AG04450 (cell line): Measurements from ENCODE around the gene NTM. TPM values are rescaled to one million over a fixed set of nuclear protein-coding genes. Genes with fewer than 3 reads are reported as not detected.

ENCODE experiments used
- CTCF ChIA-PET: fragments of 300-600, 350-600 bp; formaldehyde crosslinking; extraction: SDS; loops from one replicate; lab custom pipeline; 2022; ENCODE audit warnings: antibody characterized with exemption, inconsistent platforms; lab: Charles Lee
- POLR2A ChIA-PET: fragments of 350-600 bp; formaldehyde crosslinking; extraction: SDS; loops from one replicate; lab custom pipeline; 2021; ENCODE audit warnings: antibody characterized with exemption, inconsistent platforms; lab: Yijun Ruan, JAX
- DNase-seq: peaks from one replicate; pipeline ENCODE4 v3.0.0-alpha.2; 2011; ENCODE audit warnings: low read depth, low spot score
- H3K27ac ChIP-seq: one replicate; pipeline ENCODE4 v1.5.1; 2012; ENCODE audit warnings: low read depth, low read length, control low read depth
- H3K27me3 ChIP-seq: one replicate; pipeline ENCODE4 v1.6.0; 2012; ENCODE audit warnings: low read length; ENCODE audit not compliant: control insufficient read depth, insufficient read depth
- H3K4me3 ChIP-seq: 2 replicates; pipeline ENCODE4 v1.5.1; 2011; ENCODE audit warnings: mild to moderate bottlenecking, low read depth, low read length, control low read depth
- H3K9me3 ChIP-seq: 2 replicates; pipeline ENCODE4 v1.5.1; 2012; ENCODE audit warnings: low read length; ENCODE audit not compliant: control insufficient read depth, insufficient read depth
- CTCF ChIP-seq: IDR thresholded peaks from 2 replicates; pipeline ENCODE4 v1.5.1; 2011; ENCODE audit warnings: low read depth, low read length, control low read depth, inconsistent platforms
- polyA plus RNA-seq: library from polyadenylated mRNA; depleted of rRNA; stranded (reverse); fragments of >200 nt; gene quantifications from 2 replicates; pipeline ENCODE4 v1.2.3, GENCODE V29; 2011

NTM gene
- polyA plus RNA-seq, 1 experiment, result 26.9 TPM

- no peak overlapping the region for H3K4me3 ChIP-seq
- no peak for DNase-seq
- H3K27me3 ChIP-seq, result no peaks in the 10 kb centered on the region
- H3K9me3 ChIP-seq, result no peaks in the 10 kb centered on the region
- no peak overlapping the region for H3K27ac ChIP-seq
- POLR2A ChIA-PET, result no interaction called here
- CTCF ChIA-PET, result interaction anchor here (0.9 to 1.2 kb wide), 2 partner anchors 40 to 61 kb away, joined by 3 to 7 read pairs; no protein-coding TSS in a partner anchor
- TF ChIP-seq CTCF, result no peak
These were observed 263.7 kb downstream of the NTM start for GRCh38 chr11:131633921-131634715.

DNA sequence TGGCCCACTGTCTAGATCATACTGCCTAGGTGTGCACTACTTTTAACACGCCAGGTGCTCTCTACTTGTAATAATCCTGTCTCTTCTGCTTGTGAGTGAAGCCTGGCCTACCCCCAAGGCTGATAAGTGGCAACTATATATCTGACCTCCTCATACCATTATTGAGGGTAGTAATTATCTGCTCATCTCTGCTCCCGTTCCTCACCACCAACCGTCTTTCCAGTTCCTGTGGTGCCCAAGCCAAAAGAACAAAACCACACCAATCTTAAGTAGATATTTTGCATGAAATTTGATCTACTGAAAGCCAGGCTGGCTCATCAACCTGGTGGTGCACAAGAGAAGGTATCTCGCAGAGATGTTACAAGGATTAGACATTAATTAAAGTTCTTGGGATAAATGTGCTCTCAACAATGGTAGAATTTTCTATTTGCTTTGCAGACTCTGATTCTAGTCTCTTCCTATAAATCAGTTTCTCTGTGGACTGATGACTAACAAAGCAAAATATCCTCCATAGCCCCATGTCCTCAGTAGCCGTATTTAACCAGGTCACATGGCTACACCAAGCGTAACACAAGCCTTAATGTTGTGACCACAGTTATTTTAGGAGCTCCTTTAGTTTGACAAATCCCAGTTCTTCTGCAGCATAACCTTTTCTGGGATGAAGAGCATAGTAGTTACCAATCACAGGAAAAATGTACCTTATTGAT is 267.2 kb downstream of the NTM start:
- H3K9me3 ChIP-seq, result no peaks in the 10 kb centered on the region
- TF ChIP-seq CTCF, result no peak
- no peaks in the 10 kb centered on the region for H3K27me3 ChIP-seq
- no peak overlapping the region for H3K27ac ChIP-seq
- DNase-seq, result no peak
- H3K4me3 ChIP-seq, result no peak overlapping the region
- ChIA-PET POLR2A (no interaction called here), CTCF (no interaction called here)

DNA sequence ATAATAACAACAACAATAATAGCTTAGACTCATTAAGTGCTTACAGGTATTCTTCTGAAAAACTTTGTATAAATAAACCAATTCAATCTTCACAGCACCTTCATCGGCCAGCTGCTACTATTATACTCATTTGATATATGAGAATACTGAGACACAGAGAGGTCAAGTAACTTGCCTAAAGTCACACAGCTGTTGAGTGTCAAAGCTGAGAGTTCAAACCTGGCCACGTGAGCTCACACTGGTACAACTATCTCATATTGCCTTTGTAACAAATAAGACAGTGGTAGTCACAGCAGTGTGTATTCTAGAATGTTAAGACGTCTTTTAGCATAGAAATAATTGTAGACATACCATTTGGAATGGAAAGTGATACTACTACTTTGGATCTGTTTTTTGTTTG is 268.5 kb downstream of the NTM start:
- Histone ChIP-seq H3K27me3 (no peaks in the 10 kb centered on the region), H3K9me3 (no peaks in the 10 kb centered on the region), H3K27ac (no peak overlapping the region), H3K4me3 (no peak overlapping the region)
- POLR2A ChIA-PET, result no interaction called here
- no peak for TF ChIP-seq CTCF
- DNase-seq, result no peak
- CTCF ChIA-PET, result interaction anchor here (0.5 kb wide), 1 partner anchor 108 kb away, joined by 5 read pairs; no protein-coding TSS in a partner anchor

DNA sequence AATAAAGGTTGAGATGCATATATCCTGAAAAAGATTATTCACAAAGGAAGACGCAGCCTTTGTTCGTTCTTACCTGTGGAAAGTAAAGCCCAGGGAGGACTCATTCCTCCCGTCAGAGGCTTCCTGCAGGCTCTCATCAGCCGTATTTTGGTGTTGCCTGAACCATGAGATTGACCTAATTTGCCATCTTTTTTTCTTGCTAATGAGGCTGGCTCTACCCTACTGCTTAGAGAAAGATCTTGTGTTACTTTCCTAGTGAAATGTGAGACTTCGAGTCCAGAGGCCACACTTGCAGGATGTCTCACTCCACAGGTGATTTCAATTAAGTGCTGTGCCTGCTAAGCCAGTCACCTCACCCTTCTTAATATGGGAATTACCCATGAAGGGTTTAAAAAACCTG is 269.9 kb downstream of the NTM start:
- CTCF ChIA-PET, result no interaction called here
- no peaks in the 10 kb centered on the region for H3K9me3 ChIP-seq
- H3K27me3 ChIP-seq, result no peaks in the 10 kb centered on the region
- H3K4me3 ChIP-seq, result no peak overlapping the region
- DNase-seq, result no peak
- no peak for TF ChIP-seq CTCF
- POLR2A ChIA-PET, result no interaction called here
- H3K27ac ChIP-seq, result no peak overlapping the region
